ENCODE results near the gene RAB3IP.
"Not testable (repeated sequence)": the region's sequence is repeated elsewhere in the genome, so short reads cannot be mapped to it uniquely, and the experiment has no call there.

Gene RAB3IP

GRCh38 chr12:69756088-69756755 lies 17.6 kb downstream of the RAB3IP start:
- no peak for DNase-seq (ENCODE audit: low spot score)

GRCh38 chr12:69758105-69758504 lies 19.4 kb downstream of the RAB3IP start:
- DNase-seq (ENCODE audit: low spot score), result no peak

GRCh38 chr12:69759581-69759980 lies 20.9 kb downstream of the RAB3IP start:
- not testable (repeated sequence) for DNase-seq (ENCODE audit: low spot score)

GRCh38 chr12:69765515-69765914 lies 26.9 kb downstream of the RAB3IP start:
- no peak for DNase-seq (ENCODE audit: low spot score)

- no peak for DNase-seq (ENCODE audit: low spot score)
Observed at GRCh38 chr12:69766260-69766659, 27.6 kb downstream of the RAB3IP start.

- no peak for DNase-seq (ENCODE audit: low spot score)
Observed at GRCh38 chr12:69779928-69780327, 41.3 kb downstream of the RAB3IP start.

- DNase-seq (ENCODE audit: low spot score), result no peak
Observed at GRCh38 chr12:69783365-69783764, 44.7 kb downstream of the RAB3IP start.

GRCh38 chr12:69789351-69789750 lies 50.7 kb downstream of the RAB3IP start:
- no peak for DNase-seq (ENCODE audit: low spot score)

- no peak for DNase-seq (ENCODE audit: low spot score)
Observed at GRCh38 chr12:69792533-69792932, 53.9 kb downstream of the RAB3IP start.

- DNase-seq (ENCODE audit: low spot score), result not testable (repeated sequence)
Observed at GRCh38 chr12:69807101-69807897, 68.6 kb downstream of the RAB3IP start.

GRCh38 chr12:69810870-69811498 lies 72.3 kb downstream of the RAB3IP start:
- no peak for DNase-seq (ENCODE audit: low spot score)

- DNase-seq (ENCODE audit: low spot score), result no peak
Observed at GRCh38 chr12:69816082-69816481, 77.4 kb downstream of the RAB3IP start.

GRCh38 chr12:69821032-69821455 lies 82.4 kb downstream of the RAB3IP start:
- no peak for DNase-seq (ENCODE audit: low spot score)

GRCh38 chr12:69821456-69822159 lies 82.9 kb downstream of the RAB3IP start:
- no peak for DNase-seq (ENCODE audit: low spot score)

- no peak for DNase-seq (ENCODE audit: low spot score)
Observed at GRCh38 chr12:69822201-69822860, 83.7 kb downstream of the RAB3IP start.

- DNase-seq (ENCODE audit: low spot score), result no peak
Observed at GRCh38 chr12:69824028-69824427, 85.4 kb downstream of the RAB3IP start.

GRCh38 chr12:69824966-69825560 lies 86.4 kb downstream of the RAB3IP start, which contains the start of gene MYRFL:
TSS of gene MYRFL (plus strand) at chr12:69825227. CDS start at chr12:69825518, 291 bp downstream.
- no peak for DNase-seq (ENCODE audit: low spot score)

GRCh38 chr12:69828897-69829296 lies 90.2 kb downstream of the RAB3IP start:
- DNase-seq (ENCODE audit: low spot score), result no peak

- no peak for DNase-seq (ENCODE audit: low spot score)
Observed at GRCh38 chr12:69833696-69834095, 95.0 kb downstream of the RAB3IP start.

- no peak for DNase-seq (ENCODE audit: low spot score)
Observed at GRCh38 chr12:69834147-69834546, 95.5 kb downstream of the RAB3IP start.

- no peak for DNase-seq (ENCODE audit: low spot score)
Observed at GRCh38 chr12:69834576-69834975, 95.9 kb downstream of the RAB3IP start.
